RPMI7951 (cell line): ENCODE data around the gene PCDHGA12. TPM values are rescaled to one million over a fixed set of nuclear protein-coding genes. Genes with fewer than 3 reads are reported as not detected.

Source experiments
- DNase-seq: peaks from one replicate; pipeline ENCODE4 v3.0.0-alpha.2; 2012; ENCODE audit warnings: low read depth
- total RNA-seq: library from RNA; depleted of rRNA; stranded (reverse); fragments of >200 nt; shearing (Covaris generic); gene quantifications from 2 replicates; pipeline ENCODE4 v1.2.3, GENCODE V29; 2014; rRNA removed

PCDHGA12 gene
- total RNA-seq, 1 experiment from 2014 or later: 19.9 TPM

- DNase-seq: peak; percentile 32
These were observed 9.3 kb downstream of the PCDHGA12 start for GRCh38 chr5:141439411-141440141.

- no peak for DNase-seq
These were observed 10.0 kb downstream of the PCDHGA12 start for GRCh38 chr5:141440341-141440740.

- no peak for DNase-seq
These were observed 11.4 kb downstream of the PCDHGA12 start for GRCh38 chr5:141441571-141442170.

DNA sequence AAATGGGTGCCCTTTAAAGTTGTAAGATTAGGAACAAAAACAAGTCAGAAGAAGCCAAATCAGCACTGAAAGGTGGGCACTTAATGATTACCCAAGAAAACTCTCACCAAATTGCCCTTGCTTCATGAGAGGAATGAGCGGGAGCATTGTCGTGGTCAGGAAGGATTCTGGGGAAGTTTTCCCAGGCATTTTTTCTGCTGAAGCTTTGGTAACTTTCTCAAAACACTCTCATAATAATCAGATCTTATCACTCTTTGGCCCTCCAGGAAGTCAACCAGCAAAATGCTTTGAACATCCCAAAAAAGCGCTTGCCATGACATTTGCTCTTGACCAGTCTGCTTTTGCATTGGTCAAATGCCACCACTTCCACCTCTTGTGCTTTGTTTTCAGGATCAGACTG, 35.0 kb downstream of the PCDHGA12 start:
- peak; percentile 43 for DNase-seq

GRCh38 chr5:141475625-141476131, 45.4 kb downstream of the PCDHGA12 start, which contains the start of gene PCDHGC3:
PCDHGC3 (plus strand) TSS chr5:141475966; CDS start chr5:141476117, 151 bp downstream.
- DNase-seq: peak; percentile 96

DNA sequence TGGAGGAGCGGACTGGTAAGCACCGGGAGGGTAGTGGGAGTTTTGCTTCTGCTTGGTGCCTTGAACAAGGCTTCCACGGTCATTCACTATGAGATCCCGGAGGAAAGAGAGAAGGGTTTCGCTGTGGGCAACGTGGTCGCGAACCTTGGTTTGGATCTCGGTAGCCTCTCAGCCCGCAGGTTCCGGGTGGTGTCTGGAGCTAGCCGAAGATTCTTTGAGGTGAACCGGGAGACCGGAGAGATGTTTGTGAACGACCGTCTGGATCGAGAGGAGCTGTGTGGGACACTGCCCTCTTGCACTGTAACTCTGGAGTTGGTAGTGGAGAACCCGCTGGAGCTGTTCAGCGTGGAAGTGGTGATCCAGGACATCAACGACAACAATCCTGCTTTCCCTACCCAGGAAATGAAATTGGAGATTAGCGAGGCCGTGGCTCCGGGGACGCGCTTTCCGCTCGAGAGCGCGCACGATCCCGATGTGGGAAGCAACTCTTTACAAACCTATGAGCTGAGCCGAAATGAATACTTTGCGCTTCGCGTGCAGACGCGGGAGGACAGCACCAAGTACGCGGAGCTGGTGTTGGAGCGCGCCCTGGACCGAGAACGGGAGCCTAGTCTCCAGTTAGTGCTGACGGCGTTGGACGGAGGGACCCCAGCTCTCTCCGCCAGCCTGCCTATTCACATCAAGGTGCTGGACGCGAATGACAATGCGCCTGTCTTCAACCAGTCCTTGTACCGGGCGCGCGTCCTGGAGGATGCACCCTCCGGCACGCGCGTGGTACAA, 46.0 kb downstream of the PCDHGA12 start:
- DNase-seq: peak; percentile 79

DNA sequence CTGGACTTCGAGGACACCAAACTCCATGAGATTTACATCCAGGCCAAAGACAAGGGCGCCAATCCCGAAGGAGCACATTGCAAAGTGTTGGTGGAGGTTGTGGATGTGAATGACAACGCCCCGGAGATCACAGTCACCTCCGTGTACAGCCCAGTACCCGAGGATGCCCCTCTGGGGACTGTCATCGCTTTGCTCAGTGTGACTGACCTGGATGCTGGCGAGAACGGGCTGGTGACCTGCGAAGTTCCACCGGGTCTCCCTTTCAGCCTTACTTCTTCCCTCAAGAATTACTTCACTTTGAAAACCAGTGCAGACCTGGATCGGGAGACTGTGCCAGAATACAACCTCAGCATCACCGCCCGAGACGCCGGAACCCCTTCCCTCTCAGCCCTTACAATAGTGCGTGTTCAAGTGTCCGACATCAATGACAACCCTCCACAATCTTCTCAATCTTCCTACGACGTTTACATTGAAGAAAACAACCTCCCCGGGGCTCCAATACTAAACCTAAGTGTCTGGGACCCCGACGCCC, 46.8 kb downstream of the PCDHGA12 start:
- no peak for DNase-seq

- peak; percentile 28 for DNase-seq
These were observed 47.5 kb downstream of the PCDHGA12 start for GRCh38 chr5:141477815-141478214.

GRCh38 chr5:141478321-141478945, 48.1 kb downstream of the PCDHGA12 start:
- DNase-seq: peak; percentile 82

GRCh38 chr5:141479776-141480175, 49.5 kb downstream of the PCDHGA12 start:
- DNase-seq: no peak

Other genes with a start within 250 kb of the PCDHGA12 start
- 2.0 and 2.1 TPM in 2 replicates for gene PCDHB16, start 248.1 kb upstream of the PCDHGA12 start, total RNA-seq
- 0.10 and 0.24 TPM in 2 replicates for gene PCDHB9, start 243.3 kb upstream of the PCDHGA12 start, total RNA-seq
- 0.60 and 0.78 TPM in 2 replicates for gene PCDHB10, start 238.2 kb upstream of the PCDHGA12 start, total RNA-seq
- gene PCDHB11, start 230.9 kb upstream of the PCDHGA12 start, total RNA-seq: 0.12 and 0.20 TPM in 2 replicates
- 0.36 and 0.88 TPM in 2 replicates for gene PCDHB12, start 221.8 kb upstream of the PCDHGA12 start, total RNA-seq
- 2.5 and 2.6 TPM in 2 replicates for gene PCDHB13, start 216.6 kb upstream of the PCDHGA12 start, total RNA-seq
- 0.72 and 0.88 TPM in 2 replicates for gene PCDHB14, start 207.2 kb upstream of the PCDHGA12 start, total RNA-seq
- 1.6 and 2.0 TPM in 2 replicates for gene PCDHB15, start 185.1 kb upstream of the PCDHGA12 start, total RNA-seq
- gene SLC25A2, start 126.5 kb upstream of the PCDHGA12 start, total RNA-seq: 0.48 TPM in 1 of 2 replicates, not detected in the other
- gene TAF7, start 109.7 kb upstream of the PCDHGA12 start, total RNA-seq: 36.0 and 50.9 TPM in 2 replicates
- 3.3 and 3.7 TPM in 2 replicates for gene PCDHGA1, start 100.0 kb upstream of the PCDHGA12 start, total RNA-seq
- 6.8 and 7.0 TPM in 2 replicates for gene PCDHGA2, start 91.7 kb upstream of the PCDHGA12 start, total RNA-seq
- 0.12 and 0.39 TPM in 2 replicates for gene PCDHGA3, start 86.7 kb upstream of the PCDHGA12 start, total RNA-seq
- 10.6 and 10.9 TPM in 2 replicates for gene PCDHGB1, start 80.4 kb upstream of the PCDHGA12 start, total RNA-seq
- 3.8 and 4.8 TPM in 2 replicates for gene PCDHGA4, start 75.5 kb upstream of the PCDHGA12 start, total RNA-seq
- 4.6 and 6.0 TPM in 2 replicates for gene PCDHGB2, start 70.5 kb upstream of the PCDHGA12 start, total RNA-seq
- 1.5 and 1.8 TPM in 2 replicates for gene PCDHGA5, start 66.3 kb upstream of the PCDHGA12 start, total RNA-seq
- 1.1 and 1.6 TPM in 2 replicates for gene PCDHGB3, start 60.3 kb upstream of the PCDHGA12 start, total RNA-seq
- 1.3 and 1.8 TPM in 2 replicates for gene PCDHGA6, start 56.6 kb upstream of the PCDHGA12 start, total RNA-seq
- 4.6 and 5.5 TPM in 2 replicates for gene PCDHGA7, start 47.8 kb upstream of the PCDHGA12 start, total RNA-seq
- gene PCDHGB4, start 42.8 kb upstream of the PCDHGA12 start, total RNA-seq: 12.0 and 12.7 TPM in 2 replicates
- gene PCDHGA8, start 37.9 kb upstream of the PCDHGA12 start, total RNA-seq: 1.6 and 1.9 TPM in 2 replicates
- gene PCDHGB5, start 32.6 kb upstream of the PCDHGA12 start, total RNA-seq: 18.6 and 19.8 TPM in 2 replicates
- gene PCDHGA9, start 27.7 kb upstream of the PCDHGA12 start, total RNA-seq: 0.88 and 1.1 TPM in 2 replicates
- 0.84 and 0.88 TPM in 2 replicates for gene PCDHGB6, start 22.5 kb upstream of the PCDHGA12 start, total RNA-seq
- gene PCDHGA10, start 17.5 kb upstream of the PCDHGA12 start, total RNA-seq: 0.78 and 0.84 TPM in 2 replicates
- 0.29 and 0.48 TPM in 2 replicates for gene PCDHGB7, start 12.8 kb upstream of the PCDHGA12 start, total RNA-seq
- 7.0 and 8.1 TPM in 2 replicates for gene PCDHGA11, start 9.5 kb upstream of the PCDHGA12 start, total RNA-seq
- gene PCDHGC3, start 45.5 kb downstream of the PCDHGA12 start, total RNA-seq: 75.6 and 81.8 TPM in 2 replicates
- 0.78 and 1.1 TPM in 2 replicates for gene PCDHGC4, start 54.5 kb downstream of the PCDHGA12 start, total RNA-seq
- 1.1 and 1.2 TPM in 2 replicates for gene PCDHGC5, start 58.6 kb downstream of the PCDHGA12 start, total RNA-seq
- 29.1 and 40.1 TPM in 2 replicates for gene DIAPH1, start 188.5 kb downstream of the PCDHGA12 start, total RNA-seq
- gene HDAC3, start 206.3 kb downstream of the PCDHGA12 start, total RNA-seq: 43.9 and 52.4 TPM in 2 replicates
- 2.8 and 5.2 TPM in 2 replicates for gene RELL2, start 206.5 kb downstream of the PCDHGA12 start, total RNA-seq
- gene FCHSD1, start 220.9 kb downstream of the PCDHGA12 start, total RNA-seq: 8.5 and 11.1 TPM in 2 replicates